Peyer's patch (tissue), 4 donors: ENCODE measurements around the gene FAM187B.

Experiments used
- POLR2A ChIP-seq, 2 donors: fragments of 450-650 bp; IDR thresholded peaks; one replicate each; pipeline ENCODE4 v1.5.1; 2017; ENCODE audit warnings: antibody characterized with exemption in 2 of 2, mild to moderate bottlenecking in 2 of 2, moderate library complexity in 2 of 2
- TF ChIP-seq, protein P1 (sequence below), 6 experiments: fragments of 450-650 bp in 4 of 6; fragments of 200-600 bp in 2 of 6; sonication (generic) in 1 of 6; IDR thresholded peaks; one replicate each; pipeline ENCODE4 v1.5.1; 2017 to 2019; ENCODE audit warnings: antibody characterized with exemption in 6 of 6, mild to moderate bottlenecking in 3 of 6, moderate library complexity in 1 of 6

- TF ChIP-seq, protein P1, sequence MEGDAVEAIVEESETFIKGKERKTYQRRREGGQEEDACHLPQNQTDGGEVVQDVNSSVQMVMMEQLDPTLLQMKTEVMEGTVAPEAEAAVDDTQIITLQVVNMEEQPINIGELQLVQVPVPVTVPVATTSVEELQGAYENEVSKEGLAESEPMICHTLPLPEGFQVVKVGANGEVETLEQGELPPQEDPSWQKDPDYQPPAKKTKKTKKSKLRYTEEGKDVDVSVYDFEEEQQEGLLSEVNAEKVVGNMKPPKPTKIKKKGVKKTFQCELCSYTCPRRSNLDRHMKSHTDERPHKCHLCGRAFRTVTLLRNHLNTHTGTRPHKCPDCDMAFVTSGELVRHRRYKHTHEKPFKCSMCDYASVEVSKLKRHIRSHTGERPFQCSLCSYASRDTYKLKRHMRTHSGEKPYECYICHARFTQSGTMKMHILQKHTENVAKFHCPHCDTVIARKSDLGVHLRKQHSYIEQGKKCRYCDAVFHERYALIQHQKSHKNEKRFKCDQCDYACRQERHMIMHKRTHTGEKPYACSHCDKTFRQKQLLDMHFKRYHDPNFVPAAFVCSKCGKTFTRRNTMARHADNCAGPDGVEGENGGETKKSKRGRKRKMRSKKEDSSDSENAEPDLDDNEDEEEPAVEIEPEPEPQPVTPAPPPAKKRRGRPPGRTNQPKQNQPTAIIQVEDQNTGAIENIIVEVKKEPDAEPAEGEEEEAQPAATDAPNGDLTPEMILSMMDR (IDR thresholded peaks at IDR 0.05): no peak
- TF ChIP-seq POLR2A (IDR thresholded peaks at IDR 0.05): no peak
Measured at GRCh38 chr19:35181387-35181786, 47.2 kb downstream of the FAM187B start.
